Ovary (tissue), 9 donors: ENCODE results near the gene TBL1XR1. TPM values are rescaled to one million over a fixed set of nuclear protein-coding genes. Genes with fewer than 3 reads are reported as not detected.

Experiments
- DNase-seq, 5 donors: peaks; one replicate each; pipeline ENCODE4 v3.0.0-alpha.2; 2019 to 2020
- H3K27ac ChIP-seq, 2 donors: fragments of 200-600 bp; one replicate each; pipeline versions ENCODE4 v1.5.1 to v1.8.0; 2019 to 2022
- H3K27me3 ChIP-seq: fragments of 200-600 bp; one replicate; pipeline ENCODE4 v1.8.0; 2022
- H3K36me3 ChIP-seq: fragments of 200-600 bp; sonication (generic); one replicate; pipeline ENCODE4 v1.5.1; 2019
- H3K4me1 ChIP-seq: one replicate; pipeline ENCODE4 v1.8.1; 2013; ENCODE audit warnings: mild to moderate bottlenecking, moderate library complexity; ENCODE audit not compliant: insufficient read depth
- H3K4me3 ChIP-seq: fragments of 200-600 bp; sonication (generic); one replicate; pipeline ENCODE4 v1.5.1; 2017
- H3K9me3 ChIP-seq, 2 donors: fragments of 200-600 bp in 1 of 2; sonication (generic) in 1 of 2; one replicate each; pipeline versions ENCODE4 v1.5.1 to v1.8.1; 2013 to 2019; ENCODE audit warnings: mild to moderate bottlenecking in 1 of 2, moderate library complexity in 1 of 2
- EP300 ChIP-seq: sonication (generic); formaldehyde crosslinking; IDR thresholded peaks from one replicate; pipeline ENCODE4 v1.6.1; 2017; ENCODE audit warnings: antibody characterized with exemption
- POLR2A ChIP-seq: fragments of 450-650 bp; IDR thresholded peaks from one replicate; pipeline ENCODE4 v1.6.1; 2017; ENCODE audit warnings: antibody characterized with exemption, mild to moderate bottlenecking, moderate library complexity
- WGBS, 3 donors: extraction: QIAGEN DNeasy Blood & Tissue Kit in 1 of 3; methylation state at CpG; one replicate each; pipeline versions ENCODE4 v1.1.5 to v1.1.7; 2013 to 2017; 5-methylcytosine and 5-hydroxymethylcytosine counted together
- intact Hi-C, 4 donors: fragments of 100-400 bp; cut with DNase I; formaldehyde crosslinking; loops; one replicate each; pipeline versions ENCODE4 v1.11.0 to v1.15.1; 2022 to 2023
- polyA plus RNA-seq, 2 donors: library from polyadenylated mRNA; stranded (reverse); fragments of 200-250 nt in 1 of 2; fragments of 350-450 nt in 1 of 2; fragmentation: Illumina TruSeq in 1 of 2; extraction: RNeasy Lipid Tissue Mini Kit (QIAGEN cat#74804) in 1 of 2; gene quantifications; one replicate each; pipeline ENCODE4 v1.2.3, GENCODE V29; 2013 to 2014
- total RNA-seq, 7 donors: library from RNA; depleted of rRNA in 2 of 7; stranded (reverse); fragments of >200 nt in 2 of 7; fragmentation: NEBNext Ultra II Directional in 3 of 7; extraction: Animal tissue kit (Norgen Biotek cat#: 25700) in 3 of 7; gene quantifications; one replicate each; pipeline versions ENCODE4 v1.1.0 to v1.2.4, GENCODE V29; 2016 to 2023
- TF ChIP-seq, protein P1 (sequence below), 3 donors: fragments of 450-650 bp in 2 of 3; fragments of 200-600 bp in 1 of 3; IDR thresholded peaks; one replicate each; pipeline versions ENCODE4 v1.5.1 to v1.8.0; 2016 to 2022; ENCODE audit warnings: antibody characterized with exemption in 3 of 3, mild to moderate bottlenecking in 1 of 3
- donor health status: DM: no; HTN: no; CAD: no; lungs with moderate emphysema.
- donor health status: DM: no; HTN: no; CAD: no.
- donor health status: Bipolar disorder and iron deficiency.
- donor health status: DM: yes; HTN: yes; CAD: no.
- donor health status: DM: no; HTN: no; CAD: no.
- donor health status: DM: yes; HTN: yes; CAD: no.

Gene TBL1XR1
- total and polyA plus RNA-seq, 9 donors, result 30.0 to 160 (median 114) TPM

DNA sequence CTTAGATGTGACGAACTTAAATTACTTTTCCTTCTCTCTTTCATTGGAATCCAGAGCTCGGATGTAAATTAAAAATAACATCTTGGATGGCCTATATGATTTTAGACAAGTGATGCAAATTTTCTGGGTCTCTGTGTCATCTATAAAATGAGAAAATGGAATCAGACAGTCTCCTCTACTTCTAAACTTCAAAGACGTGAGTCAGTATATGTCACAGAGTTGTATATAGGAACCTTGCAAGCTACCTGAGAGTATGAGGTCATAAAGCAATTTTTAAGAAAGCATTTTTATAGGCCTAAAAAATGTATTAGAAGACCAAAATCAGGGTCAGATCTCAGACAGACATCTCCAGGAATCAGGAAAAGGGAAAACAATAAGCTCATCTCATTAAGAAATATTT lies 128.3 kb downstream of the TBL1XR1 start:
- WGBS, 3 donors, result 91 to 97% (median 96%) methylated on average over 3 of the region's 3 CpGs
- no peak overlapping the region for H3K4me3 ChIP-seq
- H3K4me1 ChIP-seq, result peaks cover 3% of the 10 kb centered on the region
- no peak overlapping the region for H3K27ac ChIP-seq
- intact Hi-C loops, result loop anchor here in 2 of 4 donors (10.0 kb wide), 2 partner anchors 126 to 296 kb away; partner anchors contain the start of gene TBL1XR1 (in 1 of the 2)
- H3K27me3 ChIP-seq, result no peaks in the 10 kb centered on the region
- DNase-seq, result no peak
- H3K36me3 ChIP-seq, result no peaks in the 10 kb centered on the region
- H3K9me3 ChIP-seq, result no peaks in the 10 kb centered on the region
- TF ChIP-seq, protein P1, sequence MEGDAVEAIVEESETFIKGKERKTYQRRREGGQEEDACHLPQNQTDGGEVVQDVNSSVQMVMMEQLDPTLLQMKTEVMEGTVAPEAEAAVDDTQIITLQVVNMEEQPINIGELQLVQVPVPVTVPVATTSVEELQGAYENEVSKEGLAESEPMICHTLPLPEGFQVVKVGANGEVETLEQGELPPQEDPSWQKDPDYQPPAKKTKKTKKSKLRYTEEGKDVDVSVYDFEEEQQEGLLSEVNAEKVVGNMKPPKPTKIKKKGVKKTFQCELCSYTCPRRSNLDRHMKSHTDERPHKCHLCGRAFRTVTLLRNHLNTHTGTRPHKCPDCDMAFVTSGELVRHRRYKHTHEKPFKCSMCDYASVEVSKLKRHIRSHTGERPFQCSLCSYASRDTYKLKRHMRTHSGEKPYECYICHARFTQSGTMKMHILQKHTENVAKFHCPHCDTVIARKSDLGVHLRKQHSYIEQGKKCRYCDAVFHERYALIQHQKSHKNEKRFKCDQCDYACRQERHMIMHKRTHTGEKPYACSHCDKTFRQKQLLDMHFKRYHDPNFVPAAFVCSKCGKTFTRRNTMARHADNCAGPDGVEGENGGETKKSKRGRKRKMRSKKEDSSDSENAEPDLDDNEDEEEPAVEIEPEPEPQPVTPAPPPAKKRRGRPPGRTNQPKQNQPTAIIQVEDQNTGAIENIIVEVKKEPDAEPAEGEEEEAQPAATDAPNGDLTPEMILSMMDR (IDR thresholded peaks at IDR 0.05), result no peak
- TF ChIP-seq POLR2A (no peak), EP300 (no peak)

DNA sequence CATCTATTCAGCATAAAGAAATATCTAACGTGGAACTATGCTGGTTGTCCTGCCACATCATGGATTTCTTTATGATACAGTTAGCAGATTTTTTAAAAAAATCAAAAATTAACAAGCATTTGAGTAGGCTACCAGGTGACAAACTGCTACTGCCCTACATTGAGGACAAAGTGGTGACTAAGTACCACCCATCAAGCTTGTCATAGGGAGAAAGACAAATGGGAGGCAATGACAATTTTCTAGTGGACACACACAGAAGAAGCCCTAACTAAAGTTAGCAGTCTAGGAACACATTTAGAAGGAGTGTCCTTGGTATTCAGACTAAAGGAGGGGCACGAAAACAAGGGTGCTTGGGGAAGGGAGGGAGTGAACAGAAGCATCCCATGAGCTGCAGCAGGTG lies 131.2 kb downstream of the TBL1XR1 start:
- no peak for DNase-seq
- H3K27ac ChIP-seq, result no peak overlapping the region
- no peak overlapping the region for H3K4me3 ChIP-seq
- H3K36me3 ChIP-seq, result no peaks in the 10 kb centered on the region
- H3K27me3 ChIP-seq, result no peaks in the 10 kb centered on the region
- peaks cover 11% of the 10 kb centered on the region for H3K4me1 ChIP-seq
- intact Hi-C loops, result loop anchor here in 2 of 4 donors (10.0 kb wide), 2 partner anchors 129 to 299 kb away; partner anchors contain the start of gene TBL1XR1 (in 1 of the 2)
- TF ChIP-seq, protein P1 (IDR thresholded peaks at IDR 0.05), result no peak
- TF ChIP-seq EP300 (no peak), POLR2A (no peak)
- H3K9me3 ChIP-seq, result no peaks in the 10 kb centered on the region
- 71 to 85% (median 78%) methylated on average over 2 of the region's 2 CpGs for WGBS, 3 donors

DNA sequence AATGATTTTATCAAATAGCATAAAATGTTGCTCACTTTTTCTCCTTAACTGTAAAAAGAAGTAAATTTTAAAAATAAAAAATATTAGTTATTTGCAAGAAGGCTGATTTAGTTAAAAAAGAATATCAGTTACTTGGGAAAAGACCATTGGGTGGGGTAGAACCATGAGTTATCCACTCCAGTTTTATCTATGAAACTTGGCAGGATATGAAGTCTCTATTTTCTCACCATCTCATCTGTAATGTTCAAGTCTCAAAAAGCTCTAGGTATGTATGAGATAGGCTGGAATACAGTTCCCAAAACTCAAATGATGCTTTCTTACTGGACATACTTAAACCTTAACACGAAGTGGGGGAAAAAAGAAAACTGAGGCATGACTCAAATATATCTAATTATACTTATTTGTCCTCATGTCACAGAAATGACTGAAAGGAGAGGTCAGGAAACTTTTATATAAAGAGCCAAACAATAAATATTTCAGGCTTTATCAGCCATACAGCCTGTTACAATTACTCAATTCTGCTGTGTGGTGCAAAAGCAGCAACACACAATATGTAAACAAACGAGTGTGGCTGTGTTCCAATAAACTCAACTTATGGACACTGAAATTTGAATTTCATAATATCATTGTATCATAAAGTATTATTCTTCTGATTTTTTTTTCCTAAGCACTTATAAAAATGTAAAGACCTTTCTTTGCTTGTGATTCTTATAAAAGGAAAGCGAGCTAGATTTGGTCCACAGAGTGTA lies 131.8 kb downstream of the TBL1XR1 start:
- Histone ChIP-seq H3K27me3 (no peaks in the 10 kb centered on the region), H3K4me1 (peaks cover 11% of the 10 kb centered on the region), H3K36me3 (no peaks in the 10 kb centered on the region), H3K9me3 (no peaks in the 10 kb centered on the region), H3K4me3 (no peak overlapping the region), H3K27ac (no peak overlapping the region)
- WGBS, 3 donors, result 56 to 60% (median 57%) methylated on average over 3 of the region's 3 CpGs
- intact Hi-C loops, result loop anchor here in 2 of 4 donors (10.0 kb wide), 2 partner anchors 129 to 299 kb away; partner anchors contain the start of gene TBL1XR1 (in 1 of the 2)
- no peak for TF ChIP-seq EP300
- TF ChIP-seq POLR2A, result no peak
- TF ChIP-seq, protein P1 (IDR thresholded peaks at IDR 0.05), result no peak
- no peak for DNase-seq

DNA sequence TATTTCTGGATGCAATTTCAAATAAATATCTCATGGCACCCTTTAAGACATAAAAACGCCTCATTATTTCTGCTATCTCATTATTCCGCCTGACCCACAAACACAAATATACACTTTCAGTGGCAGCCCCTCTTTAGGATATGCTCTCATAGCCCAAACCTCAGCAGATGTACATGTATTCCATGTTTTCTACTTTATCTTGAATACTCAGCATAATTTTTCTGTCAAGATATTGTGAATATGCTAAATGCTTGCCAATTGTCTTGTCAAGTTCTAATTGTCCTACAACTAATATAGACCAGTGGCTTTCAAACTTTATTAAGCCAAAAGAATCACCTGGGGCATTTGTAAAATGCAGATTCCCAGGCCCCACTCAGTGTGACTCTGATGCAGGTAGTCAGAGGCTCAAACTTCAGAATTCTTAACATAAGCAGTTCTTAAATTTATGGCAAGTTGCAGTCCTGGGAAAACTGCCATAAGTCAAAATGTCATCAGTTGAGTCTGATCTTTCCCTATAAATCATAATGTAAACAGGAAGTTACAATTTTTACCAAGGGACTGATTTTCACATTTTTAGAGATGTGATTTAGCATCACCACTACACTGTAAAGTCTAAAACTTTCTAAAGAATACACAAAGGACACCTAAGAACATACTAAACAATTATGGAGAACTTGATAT lies 135.1 kb downstream of the TBL1XR1 start:
- H3K4me1 ChIP-seq, result peaks cover 11% of the 10 kb centered on the region
- no peaks in the 10 kb centered on the region for H3K36me3 ChIP-seq
- DNase-seq, result no peak
- no peak overlapping the region for H3K4me3 ChIP-seq
- H3K9me3 ChIP-seq, result no peaks in the 10 kb centered on the region
- WGBS, 3 donors, result 58 to 81% (median 76%) methylated on average over 2 of the region's 2 CpGs
- intact Hi-C loops, result loop anchor here in 2 of 4 donors (5.0 to 10.0 kb wide), 3 partner anchors 133 to 303 kb away; partner anchors contain the start of gene TBL1XR1 (in 2 of the 2)
- TF ChIP-seq, protein P1 (IDR thresholded peaks at IDR 0.05), result no peak
- no peak for TF ChIP-seq POLR2A
- H3K27me3 ChIP-seq, result no peaks in the 10 kb centered on the region
- H3K27ac ChIP-seq, result no peak overlapping the region
